ENCODE measurements around the gene SCN4A.

Gene SCN4A

DNA sequence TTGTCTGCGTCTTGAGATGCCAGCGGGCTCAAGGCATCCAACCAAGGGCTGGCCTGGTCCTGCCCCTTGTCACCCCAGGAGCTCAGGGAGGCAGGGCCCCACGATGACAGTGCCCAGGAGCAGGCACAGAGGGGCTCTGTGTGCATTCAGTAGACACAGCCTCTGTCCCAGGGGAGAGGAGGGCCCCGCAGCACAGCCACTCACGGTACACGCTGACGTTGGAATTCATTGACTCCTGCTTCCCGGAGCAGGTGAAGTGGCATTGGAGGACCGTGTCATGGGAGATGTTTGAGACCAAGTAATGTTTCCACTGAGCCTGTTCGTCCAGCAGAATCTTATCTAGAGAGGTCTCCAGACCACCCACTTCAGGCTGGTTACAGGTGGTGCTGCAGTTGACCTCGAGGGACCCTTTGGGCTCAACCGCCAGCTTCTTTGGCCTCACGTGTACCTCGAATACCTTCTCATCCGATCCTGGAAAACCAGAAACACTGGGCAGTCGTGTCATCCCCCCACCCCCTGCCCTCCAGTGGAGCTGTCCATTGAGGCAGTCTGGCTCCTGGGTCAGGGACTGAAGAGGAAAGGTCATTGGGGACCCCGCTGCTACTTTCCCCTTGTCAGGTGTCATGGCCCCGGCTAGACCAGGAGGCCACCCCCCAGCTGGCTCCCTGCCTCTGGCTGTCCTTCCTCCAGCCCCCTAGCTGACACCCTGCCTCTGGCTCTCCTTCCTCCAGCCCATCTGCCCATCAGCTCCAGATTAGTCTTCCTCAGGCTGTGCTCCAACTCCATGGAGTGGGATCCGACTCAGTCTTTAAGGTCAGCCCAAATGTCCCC is 32.4 kb upstream of the SCN4A start:
- H3K4me3 ChIP-seq (replicated peaks; ENCODE audit: low read depth, low read length), result no peak overlapping the region
- TF ChIP-seq, protein P1, sequence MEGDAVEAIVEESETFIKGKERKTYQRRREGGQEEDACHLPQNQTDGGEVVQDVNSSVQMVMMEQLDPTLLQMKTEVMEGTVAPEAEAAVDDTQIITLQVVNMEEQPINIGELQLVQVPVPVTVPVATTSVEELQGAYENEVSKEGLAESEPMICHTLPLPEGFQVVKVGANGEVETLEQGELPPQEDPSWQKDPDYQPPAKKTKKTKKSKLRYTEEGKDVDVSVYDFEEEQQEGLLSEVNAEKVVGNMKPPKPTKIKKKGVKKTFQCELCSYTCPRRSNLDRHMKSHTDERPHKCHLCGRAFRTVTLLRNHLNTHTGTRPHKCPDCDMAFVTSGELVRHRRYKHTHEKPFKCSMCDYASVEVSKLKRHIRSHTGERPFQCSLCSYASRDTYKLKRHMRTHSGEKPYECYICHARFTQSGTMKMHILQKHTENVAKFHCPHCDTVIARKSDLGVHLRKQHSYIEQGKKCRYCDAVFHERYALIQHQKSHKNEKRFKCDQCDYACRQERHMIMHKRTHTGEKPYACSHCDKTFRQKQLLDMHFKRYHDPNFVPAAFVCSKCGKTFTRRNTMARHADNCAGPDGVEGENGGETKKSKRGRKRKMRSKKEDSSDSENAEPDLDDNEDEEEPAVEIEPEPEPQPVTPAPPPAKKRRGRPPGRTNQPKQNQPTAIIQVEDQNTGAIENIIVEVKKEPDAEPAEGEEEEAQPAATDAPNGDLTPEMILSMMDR (IDR thresholded peaks at IDR 0.05; ENCODE audit: low read depth, low read length, missing control alignments), result no peak
- DNase-seq (ENCODE audit: extremely low read depth, low read depth), result no peak

DNA sequence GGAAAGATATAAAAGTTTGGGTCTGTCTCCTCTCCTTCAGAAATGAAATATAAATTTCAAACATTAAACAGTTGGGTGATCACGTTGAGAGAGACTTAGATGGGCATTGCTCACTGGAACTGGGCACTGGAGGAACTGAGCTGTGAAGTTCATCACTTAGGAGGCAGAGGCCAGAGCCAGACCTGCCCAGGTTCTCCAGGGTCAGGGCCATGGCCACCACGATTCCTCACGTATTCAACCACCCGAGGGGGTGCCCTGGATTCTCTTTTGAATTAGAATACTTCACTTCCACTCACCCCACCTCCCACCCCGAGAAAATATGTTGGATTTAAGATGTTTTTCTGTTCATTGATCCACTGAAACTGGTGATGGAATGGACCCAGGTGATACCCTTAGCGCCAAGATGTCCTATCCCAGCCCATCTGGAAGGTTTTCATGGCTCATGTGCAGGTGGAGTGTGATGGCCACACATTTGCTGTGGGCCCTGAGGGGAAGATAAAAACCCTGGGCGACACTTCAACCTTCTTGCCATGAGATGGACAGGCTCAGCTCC is 31.6 kb upstream of the SCN4A start:
- no peak for DNase-seq (ENCODE audit: extremely low read depth, low read depth)
- TF ChIP-seq, protein P1 (IDR thresholded peaks at IDR 0.05; ENCODE audit: low read depth, low read length, missing control alignments), result no peak
- H3K4me3 ChIP-seq (replicated peaks; ENCODE audit: low read depth, low read length), result no peak overlapping the region

DNA sequence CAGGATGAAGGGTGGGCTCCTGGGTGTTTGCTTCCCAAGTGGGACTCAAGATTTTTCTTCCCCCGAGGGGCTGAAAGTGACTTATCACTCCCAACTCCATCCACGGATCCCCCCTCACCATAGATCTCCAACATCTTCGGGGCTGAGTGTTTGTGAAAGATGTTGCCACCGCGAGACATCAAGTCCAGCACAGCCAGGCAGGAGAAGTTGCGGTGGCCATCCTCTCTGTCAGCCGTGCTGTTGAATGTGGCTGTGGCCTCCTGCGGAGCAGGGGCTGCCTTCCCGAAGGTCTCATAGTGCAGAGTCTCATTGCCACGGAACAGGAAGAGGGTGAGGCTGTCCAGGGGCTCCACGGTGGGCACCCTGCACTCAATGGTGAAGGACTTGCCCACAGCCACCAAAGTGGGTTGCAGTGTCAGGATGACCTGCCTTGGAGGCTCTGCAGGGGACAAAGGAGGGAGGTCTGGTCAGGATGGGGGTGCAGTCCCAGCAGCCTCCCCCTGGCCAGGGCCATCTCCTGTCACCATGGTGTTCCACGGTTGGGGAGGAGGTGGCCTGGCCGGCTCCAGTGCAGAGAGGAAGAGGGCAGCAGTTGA is 30.9 kb upstream of the SCN4A start:
- H3K4me3 ChIP-seq (replicated peaks; ENCODE audit: low read depth, low read length), result no peak overlapping the region
- DNase-seq (ENCODE audit: extremely low read depth, low read depth), result no peak
- TF ChIP-seq, protein P1 (IDR thresholded peaks at IDR 0.05; ENCODE audit: low read depth, low read length, missing control alignments), result no peak

DNA sequence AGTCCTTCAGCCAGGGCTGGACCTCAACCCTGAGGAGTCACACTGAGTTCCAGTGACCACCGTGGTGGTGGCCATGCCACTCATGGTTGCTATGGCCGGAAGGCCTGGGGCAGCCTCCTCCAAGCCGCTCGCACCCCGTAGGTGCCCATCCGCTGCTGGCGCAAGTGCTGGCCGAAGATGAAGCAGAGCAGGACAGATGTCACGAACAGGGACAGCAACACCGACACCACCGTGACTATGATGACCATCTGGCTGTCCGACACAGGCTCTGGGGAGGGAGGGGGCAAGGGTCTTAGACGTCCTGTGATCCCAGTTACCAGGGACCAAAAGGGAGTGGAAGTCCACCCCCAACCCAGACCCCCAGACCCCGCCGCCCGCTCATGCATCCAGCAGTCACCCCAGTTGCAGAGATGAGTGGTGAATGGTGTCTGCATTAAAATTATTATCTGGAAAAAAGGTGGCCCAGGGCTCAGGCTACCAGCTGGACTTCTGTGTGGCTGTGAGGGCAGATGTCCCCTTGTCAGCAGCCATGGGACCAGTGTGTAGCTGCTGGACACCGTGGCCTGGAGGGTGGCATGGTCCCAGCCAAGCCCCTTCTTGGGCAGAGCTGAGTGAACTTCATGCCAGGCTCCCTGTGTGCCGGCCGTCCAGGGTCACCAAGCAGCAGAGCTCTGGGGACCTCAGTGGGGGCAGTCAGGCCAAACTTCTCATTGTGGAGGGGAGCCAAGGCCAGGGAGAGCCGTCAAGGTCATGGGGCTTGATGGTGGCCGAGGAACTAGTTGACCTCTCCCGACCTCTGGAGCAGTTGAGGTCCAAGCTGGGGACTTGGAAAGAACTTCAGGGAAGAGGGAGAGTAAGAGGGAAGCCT is 30.2 kb upstream of the SCN4A start:
- no peak overlapping the region for H3K4me3 ChIP-seq (replicated peaks; ENCODE audit: low read depth, low read length)
- DNase-seq (ENCODE audit: extremely low read depth, low read depth), result no peak
- TF ChIP-seq, protein P1 (IDR thresholded peaks at IDR 0.05; ENCODE audit: low read depth, low read length, missing control alignments), result no peak

DNA sequence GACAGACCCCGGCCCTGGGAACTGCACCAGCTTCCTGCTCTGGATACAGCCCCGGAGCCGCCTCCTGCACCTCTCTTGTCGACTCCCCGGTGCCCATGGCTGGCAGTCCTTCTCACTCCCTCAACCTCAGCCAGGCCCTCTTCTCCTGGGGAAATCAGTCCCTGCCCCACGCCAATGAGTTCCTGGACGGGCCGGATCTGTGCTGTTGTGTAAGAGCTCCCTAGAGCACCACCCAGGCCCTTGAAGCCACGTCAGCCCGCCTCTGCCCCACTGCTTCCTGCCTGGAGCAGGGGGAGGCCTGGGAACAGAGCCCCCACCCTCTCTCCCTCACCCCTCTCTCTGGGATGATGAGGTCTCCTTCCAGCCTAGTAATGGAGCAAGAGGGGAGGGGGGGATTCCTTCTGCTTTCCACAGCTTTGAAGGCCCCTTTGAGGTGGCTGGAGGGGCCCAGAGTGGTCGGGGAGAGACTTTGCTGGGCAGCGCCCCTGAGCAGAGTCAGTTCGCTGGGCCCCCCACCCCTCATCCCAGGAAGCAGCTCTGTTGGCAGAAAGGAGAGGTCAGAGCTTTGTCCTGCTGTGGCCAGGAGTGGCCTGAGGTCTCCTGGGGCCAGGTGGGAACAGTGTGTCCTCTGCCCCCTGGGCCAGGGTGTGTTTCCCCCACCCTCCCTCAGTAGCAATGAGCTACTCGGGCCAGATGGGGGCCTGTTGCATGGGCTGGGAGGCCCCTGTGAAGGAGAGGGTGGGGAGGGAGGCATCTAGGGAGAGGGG is 29.2 kb upstream of the SCN4A start:
- H3K4me3 ChIP-seq (replicated peaks; ENCODE audit: low read depth, low read length), result no peak overlapping the region
- DNase-seq (ENCODE audit: extremely low read depth, low read depth), result no peak
- TF ChIP-seq, protein P1 (IDR thresholded peaks at IDR 0.05; ENCODE audit: low read depth, low read length, missing control alignments), result no peak

DNA sequence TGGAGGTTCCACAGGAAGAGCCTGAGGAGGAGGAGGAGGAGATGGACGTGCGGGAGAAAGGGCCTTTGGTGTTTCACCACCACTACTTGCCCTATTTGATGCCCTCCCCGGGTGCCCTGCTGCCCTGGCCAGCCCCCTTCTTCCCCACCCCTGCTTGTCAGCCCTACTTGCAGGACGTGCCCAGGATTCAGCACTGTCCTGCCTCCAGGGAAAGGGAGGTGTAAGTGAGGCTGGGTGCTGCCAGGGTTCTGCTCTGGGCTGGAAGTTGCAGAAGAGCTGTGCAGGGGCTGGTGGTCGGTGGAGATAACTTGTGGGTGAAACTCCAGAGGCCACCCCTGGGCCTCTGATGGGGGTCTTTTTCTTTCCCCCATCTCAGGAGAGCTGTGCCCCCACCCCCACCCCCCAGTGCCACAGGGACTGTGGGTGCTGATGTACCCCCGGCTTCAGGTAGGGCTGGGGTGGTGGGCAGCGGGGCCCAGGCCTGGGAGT is 28.4 kb upstream of the SCN4A start:
- DNase-seq (ENCODE audit: extremely low read depth, low read depth), result no peak
- TF ChIP-seq, protein P1 (IDR thresholded peaks at IDR 0.05; ENCODE audit: low read depth, low read length, missing control alignments), result no peak
- no peak overlapping the region for H3K4me3 ChIP-seq (replicated peaks; ENCODE audit: low read depth, low read length)
